Kidney (tissue), 14 donors: ENCODE data around the gene SLC9A4. TPM values are rescaled to one million over a fixed set of nuclear protein-coding genes. Genes with fewer than 3 reads are reported as not detected.

ENCODE experiments used
- DNase-seq, 5 donors: peaks; one replicate each; pipeline ENCODE4 v3.0.0-alpha.2; 2013 to 2020
- FAIRE-seq: peaks from 2 replicates; lab custom pipeline; 2012; peaks lifted over from hg19 to GRCh38; lab: Jason Lieb, UNC
- H3K27ac ChIP-seq, 2 donors: one replicate each; pipeline ENCODE4 v1.7.0; 2013; ENCODE audit warnings: low read depth in 2 of 2, low read length in 2 of 2, inconsistent platforms in 1 of 2
- H3K27me3 ChIP-seq: one replicate; pipeline ENCODE4 v1.7.1; 2013; ENCODE audit warnings: low read length, inconsistent platforms; ENCODE audit not compliant: control insufficient read depth, insufficient read depth
- H3K36me3 ChIP-seq, 3 donors: one replicate each; pipeline versions ENCODE4 v1.7.0 to v1.7.1; 2013; ENCODE audit warnings: low read length in 3 of 3, control low read depth in 1 of 3, inconsistent platforms in 1 of 3; ENCODE audit not compliant: insufficient read depth in 3 of 3, control insufficient read depth in 2 of 3
- H3K4me1 ChIP-seq, 3 donors: one replicate each; pipeline versions ENCODE4 v1.7.0 to v1.7.1; 2013; ENCODE audit warnings: low read length in 3 of 3, inconsistent platforms in 1 of 3, low read depth in 1 of 3; ENCODE audit not compliant: control insufficient read depth in 2 of 3, insufficient read depth in 2 of 3
- H3K4me3 ChIP-seq, 3 donors: one replicate each; pipeline versions ENCODE4 v1.7.0 to v1.8.1; 2013; ENCODE audit warnings: low read length in 3 of 3, control low read depth in 1 of 3, inconsistent platforms in 1 of 3
- H3K9ac ChIP-seq, 3 donors: one replicate each; pipeline versions ENCODE4 v1.7.0 to v1.7.1; 2013; ENCODE audit warnings: low read length in 3 of 3, control low read depth in 1 of 3, inconsistent platforms in 1 of 3
- H3K9me3 ChIP-seq, 3 donors: one replicate each; pipeline versions ENCODE4 v1.7.0 to v1.7.1; 2013; ENCODE audit warnings: low read length in 3 of 3, control low read depth in 1 of 3, inconsistent platforms in 1 of 3; ENCODE audit not compliant: control insufficient read depth in 2 of 3, insufficient read depth in 1 of 3
- intact Hi-C: fragments of 100-400 bp; cut with DNase I; formaldehyde crosslinking; loops from one replicate; pipeline ENCODE4 v1.11.1; 2022
- polyA plus RNA-seq: library from polyadenylated mRNA; stranded (reverse); fragments of 350-450 nt; fragmentation: Illumina TruSeq; extraction: RNeasy Lipid Tissue Mini Kit (QIAGEN cat#74804); gene quantifications from one replicate; pipeline ENCODE4 v1.2.3, GENCODE V29; 2014; ENCODE audit warnings: low read depth, low replicate concordance; ENCODE audit not compliant: insufficient read depth
- total RNA-seq: library from RNA; stranded (reverse); fragmentation: NEBNext Ultra II Directional; extraction: Animal tissue kit (Norgen Biotek cat#: 25700); gene quantifications from one replicate; pipeline ENCODE4 v1.2.1, GENCODE V29; 2021
- TF ChIP-seq, protein P1 (sequence below): IDR thresholded peaks from 3 replicates; pipeline ENCODE4 v1.5.1; 2012; ENCODE audit warnings: mild to moderate bottlenecking, moderate library complexity, borderline replicate concordance; ENCODE audit not compliant: insufficient read depth; ENCODE audit errors: extremely low read depth
- donor health status: control.
- donor health status: control.
- donor health status: control.
- donor health status: control.
- donor health status: control.
- donor health status: DM: yes; HTN: yes; CAD: no.
- donor health status: Normal renal cell carcinoma (clear cell type).

SLC9A4 gene
- total and polyA plus RNA-seq, 2 donors from 2014 or later = 2.8 to 10.3 TPM

DNA sequence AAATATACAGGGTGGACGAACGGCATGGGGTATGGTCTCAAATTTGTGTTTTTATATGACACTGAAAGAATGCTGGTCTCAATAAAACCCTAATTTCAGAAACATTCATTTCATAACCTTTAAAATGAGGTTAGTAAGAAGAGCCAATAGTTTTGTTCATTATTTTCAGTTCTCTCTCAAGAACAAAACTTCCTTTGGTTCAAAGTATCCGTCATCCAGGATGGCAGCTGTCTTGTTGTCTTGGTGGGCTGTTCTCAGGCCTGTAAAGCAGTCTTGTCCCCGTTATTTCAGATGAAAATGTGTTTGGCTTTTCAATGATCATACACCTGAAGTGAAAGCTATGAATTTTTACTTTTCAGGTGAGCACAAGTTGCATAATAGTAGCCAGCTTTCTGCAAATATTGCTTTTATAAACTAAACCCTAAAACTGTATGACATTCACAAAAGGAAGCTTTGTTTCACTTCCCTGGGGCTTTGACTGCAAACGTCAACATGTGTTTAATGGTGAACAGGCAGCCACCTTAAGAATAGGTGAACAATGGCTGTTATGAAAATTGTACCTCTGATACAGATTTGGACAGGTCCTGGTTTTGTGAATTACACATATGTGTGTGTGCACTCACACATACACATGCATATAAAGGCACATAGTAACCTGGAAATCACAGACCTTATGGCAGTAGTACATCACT is 47.4 kb upstream of the SLC9A4 start:
- TF ChIP-seq, protein P1, sequence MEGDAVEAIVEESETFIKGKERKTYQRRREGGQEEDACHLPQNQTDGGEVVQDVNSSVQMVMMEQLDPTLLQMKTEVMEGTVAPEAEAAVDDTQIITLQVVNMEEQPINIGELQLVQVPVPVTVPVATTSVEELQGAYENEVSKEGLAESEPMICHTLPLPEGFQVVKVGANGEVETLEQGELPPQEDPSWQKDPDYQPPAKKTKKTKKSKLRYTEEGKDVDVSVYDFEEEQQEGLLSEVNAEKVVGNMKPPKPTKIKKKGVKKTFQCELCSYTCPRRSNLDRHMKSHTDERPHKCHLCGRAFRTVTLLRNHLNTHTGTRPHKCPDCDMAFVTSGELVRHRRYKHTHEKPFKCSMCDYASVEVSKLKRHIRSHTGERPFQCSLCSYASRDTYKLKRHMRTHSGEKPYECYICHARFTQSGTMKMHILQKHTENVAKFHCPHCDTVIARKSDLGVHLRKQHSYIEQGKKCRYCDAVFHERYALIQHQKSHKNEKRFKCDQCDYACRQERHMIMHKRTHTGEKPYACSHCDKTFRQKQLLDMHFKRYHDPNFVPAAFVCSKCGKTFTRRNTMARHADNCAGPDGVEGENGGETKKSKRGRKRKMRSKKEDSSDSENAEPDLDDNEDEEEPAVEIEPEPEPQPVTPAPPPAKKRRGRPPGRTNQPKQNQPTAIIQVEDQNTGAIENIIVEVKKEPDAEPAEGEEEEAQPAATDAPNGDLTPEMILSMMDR = no peak
- Histone ChIP-seq H3K4me3 (no peak overlapping the region), H3K27ac (no peak overlapping the region), H3K9me3 (no peaks in the 10 kb centered on the region), H3K4me1 (no peaks in the 10 kb centered on the region), H3K27me3 (no peaks in the 10 kb centered on the region), H3K36me3 (no peaks in the 10 kb centered on the region), H3K9ac (no peak overlapping the region)
- intact Hi-C loops = no loop called here
- FAIRE-seq = no peak
- DNase-seq = no peak

- no peak for DNase-seq
- Histone ChIP-seq H3K4me1 (no peaks in the 10 kb centered on the region), H3K9ac (no peak overlapping the region), H3K36me3 (no peaks in the 10 kb centered on the region), H3K27ac (no peak overlapping the region), H3K27me3 (no peaks in the 10 kb centered on the region), H3K9me3 (no peaks in the 10 kb centered on the region), H3K4me3 (no peak overlapping the region)
- no peak for FAIRE-seq
- TF ChIP-seq, protein P1 = no peak
- intact Hi-C loops = no loop called here
These were observed 45.8 kb upstream of the SLC9A4 start for GRCh38 chr2:102427249-102427648.

- TF ChIP-seq, protein P1 = no peak
- Histone ChIP-seq H3K9ac (no peak overlapping the region), H3K4me1 (no peaks in the 10 kb centered on the region), H3K27ac (no peak overlapping the region), H3K9me3 (no peaks in the 10 kb centered on the region), H3K36me3 (no peaks in the 10 kb centered on the region), H3K4me3 (no peak overlapping the region), H3K27me3 (no peaks in the 10 kb centered on the region)
- intact Hi-C loops = no loop called here
- FAIRE-seq (no peak), DNase-seq (no peak)
These were observed 44.5 kb upstream of the SLC9A4 start for GRCh38 chr2:102428573-102428972.

DNA sequence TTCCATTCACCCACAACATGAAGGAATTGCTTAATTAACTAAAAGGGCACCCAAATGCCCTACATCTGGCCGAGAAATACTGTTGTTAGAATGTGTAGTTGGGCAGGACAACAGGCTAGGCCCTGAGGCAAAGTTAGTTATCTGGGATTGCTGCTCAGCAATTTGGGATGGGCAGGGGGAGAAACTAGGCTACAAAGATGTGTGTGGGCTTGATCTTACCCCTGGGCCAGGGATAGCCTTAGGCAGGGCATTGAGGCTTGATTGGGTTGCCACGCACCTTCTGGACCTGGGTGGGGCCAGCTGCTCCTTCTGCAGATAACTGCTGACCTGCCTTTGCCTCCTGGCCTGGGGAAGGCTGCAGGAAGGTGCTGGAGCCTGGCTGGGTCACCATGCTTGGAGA is 40.6 kb upstream of the SLC9A4 start:
- intact Hi-C loops = no loop called here
- TF ChIP-seq, protein P1 = no peak
- no peak overlapping the region for H3K9ac ChIP-seq
- no peaks in the 10 kb centered on the region for H3K4me1 ChIP-seq
- DNase-seq (no peak), FAIRE-seq (no peak)
- H3K4me3 ChIP-seq = no peak overlapping the region
- no peaks in the 10 kb centered on the region for H3K36me3 ChIP-seq
- H3K27me3 ChIP-seq = no peaks in the 10 kb centered on the region
- H3K27ac ChIP-seq = no peak overlapping the region
- H3K9me3 ChIP-seq = no peaks in the 10 kb centered on the region
